Forelimb muscle (tissue), 1 donor: ENCODE measurements around the gene AP5B1. TPM values are rescaled to one million over a fixed set of nuclear protein-coding genes. Genes with fewer than 3 reads are reported as not detected.
"Not testable (repeated sequence)": the region's sequence is repeated elsewhere in the genome, so short reads cannot be mapped to it uniquely, and the experiment has no call there.

Source experiments
- DNase-seq: peaks from one replicate; pipeline ENCODE4 v3.0.0-alpha.2; 2013; ENCODE audit warnings: low read depth
- polyA plus RNA-seq: library from polyadenylated mRNA; unstranded; fragments of 120-200 nt; gene quantifications from one replicate; pipeline ENCODE4 v1.2.1, GENCODE V29; 2013; ENCODE audit not compliant: insufficient read length

Gene AP5B1
- polyA plus RNA-seq, 1 donor: 1.5 TPM

GRCh38 chr11:65767806-65768205 lies 13.0 kb downstream of the AP5B1 start:
- DNase-seq: not testable (repeated sequence)

- no peak for DNase-seq
Measured at GRCh38 chr11:65767406-65767805, 13.4 kb downstream of the AP5B1 start.

- no peak for DNase-seq
Measured at GRCh38 chr11:65766535-65766934, 14.2 kb downstream of the AP5B1 start.

GRCh38 chr11:65764434-65764833 lies 16.3 kb downstream of the AP5B1 start:
- DNase-seq: no peak

- DNase-seq: not testable (repeated sequence)
Measured at GRCh38 chr11:65762816-65763215, 18.0 kb downstream of the AP5B1 start.

- DNase-seq: not testable (repeated sequence)
Measured at GRCh38 chr11:65762169-65762568, 18.6 kb downstream of the AP5B1 start.

- DNase-seq: no peak
Measured at GRCh38 chr11:65745049-65745448, 35.7 kb downstream of the AP5B1 start.

GRCh38 chr11:65744699-65745042 lies 36.1 kb downstream of the AP5B1 start:
- no peak for DNase-seq

- DNase-seq: no peak
Measured at GRCh38 chr11:65744026-65744698, 36.6 kb downstream of the AP5B1 start.

GRCh38 chr11:65743681-65744025 lies 37.1 kb downstream of the AP5B1 start:
- DNase-seq: no peak

GRCh38 chr11:65742353-65742752 lies 38.4 kb downstream of the AP5B1 start:
- no peak for DNase-seq

GRCh38 chr11:65741185-65741584 lies 39.6 kb downstream of the AP5B1 start:
- no peak for DNase-seq

- no peak for DNase-seq
Measured at GRCh38 chr11:65739022-65739421, 41.8 kb downstream of the AP5B1 start.

- DNase-seq: no peak
Measured at GRCh38 chr11:65736810-65737209, 44.0 kb downstream of the AP5B1 start.

GRCh38 chr11:65735111-65735510 lies 45.7 kb downstream of the AP5B1 start:
- DNase-seq: not testable (repeated sequence)

GRCh38 chr11:65730461-65730860 lies 50.3 kb downstream of the AP5B1 start:
- no peak for DNase-seq

GRCh38 chr11:65727865-65728264 lies 52.9 kb downstream of the AP5B1 start:
- no peak for DNase-seq

GRCh38 chr11:65726660-65727059 lies 54.1 kb downstream of the AP5B1 start:
- DNase-seq: no peak

Other genes starting within 250 kb of the AP5B1 start
- gene LTBP3, start 222.6 kb downstream of the AP5B1 start, polyA plus RNA-seq: 131 TPM
- 53.9 TPM for gene ZNRD2, start 210.5 kb downstream of the AP5B1 start, polyA plus RNA-seq
- gene FAM89B, start 208.4 kb downstream of the AP5B1 start, polyA plus RNA-seq: 37.3 TPM
- gene EHBP1L1, start 204.9 kb downstream of the AP5B1 start, polyA plus RNA-seq: 355 TPM
- gene KCNK7, start 185.2 kb downstream of the AP5B1 start, polyA plus RNA-seq: 1.4 TPM
- 30.1 TPM for gene MAP3K11, start 166.8 kb downstream of the AP5B1 start, polyA plus RNA-seq
- gene PCNX3, start 165.2 kb downstream of the AP5B1 start, polyA plus RNA-seq: 18.0 TPM
- gene SIPA1, start 142.9 kb downstream of the AP5B1 start, polyA plus RNA-seq: 34.0 TPM
- gene RELA, start 118.1 kb downstream of the AP5B1 start, polyA plus RNA-seq: 42.1 TPM
- gene KAT5, start 68.7 kb downstream of the AP5B1 start, polyA plus RNA-seq: 38.0 TPM
- 30.2 TPM for gene RNASEH2C, start 60.2 kb downstream of the AP5B1 start, polyA plus RNA-seq
- not detected for gene OVOL1, start 6.1 kb upstream of the AP5B1 start, polyA plus RNA-seq
- gene SNX32, start 53.0 kb upstream of the AP5B1 start, polyA plus RNA-seq: 1.8 TPM
- gene CFL1, start 77.2 kb upstream of the AP5B1 start, polyA plus RNA-seq: 578 TPM
- 43.9 TPM for gene MUS81, start 79.5 kb upstream of the AP5B1 start, polyA plus RNA-seq
- 82.6 TPM for gene EFEMP2, start 91.8 kb upstream of the AP5B1 start, polyA plus RNA-seq
- 1.3 TPM for gene CTSW, start 98.9 kb upstream of the AP5B1 start, polyA plus RNA-seq
- 55.8 TPM for gene FIBP, start 107.5 kb upstream of the AP5B1 start, polyA plus RNA-seq
- gene CCDC85B, start 109.7 kb upstream of the AP5B1 start, polyA plus RNA-seq: 14.7 TPM
- gene FOSL1, start 119.4 kb upstream of the AP5B1 start, polyA plus RNA-seq: not detected
- 33.1 TPM for gene C11orf68, start 138.1 kb upstream of the AP5B1 start, polyA plus RNA-seq
- 74.8 TPM for gene DRAP1, start 138.4 kb upstream of the AP5B1 start, polyA plus RNA-seq
- 0.25 TPM for gene TSGA10IP, start 164.5 kb upstream of the AP5B1 start, polyA plus RNA-seq
- gene SART1, start 180.8 kb upstream of the AP5B1 start, polyA plus RNA-seq: 36.2 TPM
- gene EIF1AD, start 221.2 kb upstream of the AP5B1 start, polyA plus RNA-seq: 18.5 TPM
- 218 TPM for gene BANF1, start 221.5 kb upstream of the AP5B1 start, polyA plus RNA-seq
- not detected for gene CST6, start 231.0 kb upstream of the AP5B1 start, polyA plus RNA-seq
- 0.27 TPM for gene CATSPER1, start 245.5 kb upstream of the AP5B1 start, polyA plus RNA-seq